ENCODE measurements around the gene PCCA.
"Not testable (repeated sequence)": the region's sequence is repeated elsewhere in the genome, so short reads cannot be mapped to it uniquely, and the experiment has no call there.

PCCA gene

DNA sequence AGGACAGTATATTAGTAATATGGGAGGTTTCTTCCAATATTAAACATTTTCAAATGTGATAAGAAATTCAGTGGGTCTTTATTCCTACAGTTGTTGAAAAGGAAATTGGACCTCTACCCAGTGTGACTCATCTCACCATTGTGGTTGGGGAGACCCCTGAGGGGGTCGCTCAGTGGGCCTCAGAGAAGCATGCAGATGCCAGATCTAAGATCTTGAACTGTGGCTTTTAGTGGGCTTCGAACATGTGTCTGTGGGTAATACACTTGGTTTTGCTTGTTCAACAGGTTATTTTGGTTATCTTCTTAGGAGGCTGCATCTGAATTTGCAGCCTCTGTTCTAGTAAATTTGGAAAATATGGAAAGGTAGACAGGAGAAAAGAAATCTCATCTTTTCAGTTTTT lies 132.3 kb downstream of the PCCA start:
- no peak overlapping the region for H2BK12ac ChIP-seq (ENCODE audit: low read length in 2 of 2)
- no peak for DNase-seq
- WGBS = 86% methylated on average over 2 of the region's 2 CpGs
- H3K4me3 ChIP-seq (ENCODE audit: insufficient read depth in 1 of 2, low read depth in 1 of 2, low read length in 2 of 2) = no peak overlapping the region
- no peak overlapping the region for H2BK120ac ChIP-seq (ENCODE audit: low read depth, low read length)
- no peaks in the 10 kb centered on the region for H3K4me1 ChIP-seq (ENCODE audit: control insufficient read depth, insufficient read depth, low read depth, low read length)
- no peaks in the 10 kb centered on the region for H3K27me3 ChIP-seq (ENCODE audit: control insufficient read depth in 1 of 2, insufficient read depth in 1 of 2, low read length in 2 of 2)
- no peak overlapping the region for H4K91ac ChIP-seq (ENCODE audit: low read length)
- no peak overlapping the region for H3K23ac ChIP-seq (ENCODE audit: low read length in 2 of 2)
- peaks cover 21% of the 10 kb centered on the region for H3K79me1 ChIP-seq (replicated peaks; ENCODE audit: low read length, poor library complexity, severe bottlenecking)
- no peak overlapping the region for H2BK15ac ChIP-seq (ENCODE audit: low read depth, poor library complexity, severe bottlenecking)
- H3K36me3 ChIP-seq (ENCODE audit: control insufficient read depth in 1 of 2, insufficient read depth in 2 of 2, low read depth in 1 of 2, low read length in 2 of 2) = peaks cover 5 to 13% of the 10 kb centered on the region in 2 experiments
- H4K8ac ChIP-seq (ENCODE audit: low read length) = no peak overlapping the region
- H3K4ac ChIP-seq (ENCODE audit: low read depth in 1 of 2, low read length in 2 of 2) = no peak overlapping the region
- H3K27ac ChIP-seq (ENCODE audit: low read length, poor library complexity, severe bottlenecking) = no peak overlapping the region
- no peaks in the 10 kb centered on the region for H3K9me3 ChIP-seq (ENCODE audit: control insufficient read depth, low read length)
- H2AFZ ChIP-seq (ENCODE audit: low read depth, low read length) = no peak overlapping the region
- no peak overlapping the region for H2BK5ac ChIP-seq (ENCODE audit: low read depth, low read length, poor library complexity, severe bottlenecking)
- no peak overlapping the region for H3K18ac ChIP-seq (ENCODE audit: low read depth in 1 of 2, low read length in 2 of 2)
- H3K9ac ChIP-seq (ENCODE audit: low read length) = no peak overlapping the region
- no peak overlapping the region for H2AK5ac ChIP-seq (ENCODE audit: low read length, severe bottlenecking)
- H3K14ac ChIP-seq (ENCODE audit: low read length in 2 of 2) = no peak overlapping the region
- H3K4me2 ChIP-seq (ENCODE audit: low read length, poor library complexity, severe bottlenecking) = no peak overlapping the region

DNA sequence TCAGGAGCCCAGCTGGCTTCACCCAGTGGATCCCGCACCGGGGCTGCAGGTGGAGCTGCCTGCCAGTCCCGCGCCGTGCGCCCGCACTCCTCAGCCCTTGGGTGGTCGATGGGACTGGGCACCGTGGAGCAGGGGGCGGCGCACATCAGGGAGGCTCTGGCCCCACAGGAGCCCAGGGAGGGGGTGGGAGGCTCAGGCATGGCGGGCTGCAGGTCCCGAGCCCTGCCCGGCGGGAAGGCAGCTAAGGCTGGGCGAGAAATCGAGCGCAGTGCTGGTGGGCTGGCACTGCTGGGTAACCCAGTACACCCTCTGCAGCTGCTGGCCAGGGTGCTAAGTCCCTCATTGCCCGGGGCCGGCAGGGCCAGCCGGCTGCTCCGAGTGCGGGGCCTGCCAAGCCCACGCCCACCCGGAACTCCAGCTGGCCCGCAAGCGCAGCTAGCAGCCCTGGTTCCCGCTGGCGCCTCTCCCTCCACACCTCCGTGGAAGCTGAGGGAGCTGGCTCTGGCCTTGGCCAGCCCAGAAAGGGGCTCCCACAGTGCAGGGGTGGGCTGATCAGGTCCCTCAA lies 135.2 kb downstream of the PCCA start:
- H4K8ac ChIP-seq (ENCODE audit: low read length); H2AFZ ChIP-seq (ENCODE audit: low read depth, low read length); H3K14ac ChIP-seq (ENCODE audit: low read length in 2 of 2); H3K18ac ChIP-seq (ENCODE audit: low read depth in 1 of 2, low read length in 2 of 2); H2BK5ac ChIP-seq (ENCODE audit: low read depth, low read length, poor library complexity, severe bottlenecking); H3K4ac ChIP-seq (ENCODE audit: low read depth in 1 of 2, low read length in 2 of 2); H2BK12ac ChIP-seq (ENCODE audit: low read length in 2 of 2); H2AK5ac ChIP-seq (ENCODE audit: low read length, severe bottlenecking); H3K4me3 ChIP-seq (ENCODE audit: insufficient read depth in 1 of 2, low read depth in 1 of 2, low read length in 2 of 2); H3K27ac ChIP-seq (ENCODE audit: low read length, poor library complexity, severe bottlenecking); H2BK120ac ChIP-seq (ENCODE audit: low read depth, low read length); H3K23ac ChIP-seq (ENCODE audit: low read length in 2 of 2); H2BK15ac ChIP-seq (ENCODE audit: low read depth, poor library complexity, severe bottlenecking); H3K4me2 ChIP-seq (ENCODE audit: low read length, poor library complexity, severe bottlenecking); H3K4me1 ChIP-seq (ENCODE audit: control insufficient read depth, insufficient read depth, low read depth, low read length); H3K9me3 ChIP-seq (ENCODE audit: control insufficient read depth, low read length); H3K36me3 ChIP-seq (ENCODE audit: control insufficient read depth in 1 of 2, insufficient read depth in 2 of 2, low read depth in 1 of 2, low read length in 2 of 2); H4K91ac ChIP-seq (ENCODE audit: low read length); DNase-seq; H3K27me3 ChIP-seq (ENCODE audit: control insufficient read depth in 1 of 2, insufficient read depth in 1 of 2, low read length in 2 of 2); H3K9ac ChIP-seq (ENCODE audit: low read length): not testable (repeated sequence)
- WGBS = 96% methylated on average over 28 of the region's 30 CpGs
- H3K79me1 ChIP-seq (replicated peaks; ENCODE audit: low read length, poor library complexity, severe bottlenecking) = peaks cover 19% of the 10 kb centered on the region

DNA sequence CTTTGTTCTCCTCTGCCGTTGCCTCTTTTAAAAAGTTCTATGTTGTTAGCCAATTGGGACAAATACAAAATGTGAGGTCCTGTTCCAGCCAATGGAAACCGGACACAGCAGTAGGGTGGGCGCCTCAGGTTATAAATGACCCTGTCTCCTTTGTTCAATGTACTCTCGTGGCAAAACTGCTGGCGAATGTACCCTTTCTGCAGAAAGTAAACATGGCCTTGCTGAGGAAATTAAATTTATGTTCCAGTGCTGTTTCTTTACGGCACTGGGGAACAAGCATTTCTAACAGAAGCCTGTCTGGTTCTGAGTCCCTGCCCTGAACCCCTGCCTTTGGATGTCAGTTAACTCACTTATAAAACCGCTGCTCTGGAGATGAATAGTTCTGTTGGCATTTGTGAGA lies 140.7 kb downstream of the PCCA start:
- DNase-seq = no peak
- Histone ChIP-seq H3K4me1 (ENCODE audit: control insufficient read depth, insufficient read depth, low read depth, low read length) (peaks cover 4% of the 10 kb centered on the region), H3K23ac (ENCODE audit: low read length in 2 of 2) (no peak overlapping the region), H3K79me1 (replicated peaks; ENCODE audit: low read length, poor library complexity, severe bottlenecking) (peaks cover 22% of the 10 kb centered on the region), H3K18ac (ENCODE audit: low read depth in 1 of 2, low read length in 2 of 2) (no peak overlapping the region), H2AFZ (ENCODE audit: low read depth, low read length) (no peak overlapping the region), H3K4ac (ENCODE audit: low read depth in 1 of 2, low read length in 2 of 2) (no peak overlapping the region), H2AK5ac (ENCODE audit: low read length, severe bottlenecking) (no peak overlapping the region), H2BK5ac (ENCODE audit: low read depth, low read length, poor library complexity, severe bottlenecking) (no peak overlapping the region), H4K8ac (ENCODE audit: low read length) (no peak overlapping the region), H2BK120ac (ENCODE audit: low read depth, low read length) (no peak overlapping the region), H3K9ac (ENCODE audit: low read length) (no peak overlapping the region), H3K9me3 (ENCODE audit: control insufficient read depth, low read length) (no peaks in the 10 kb centered on the region), H4K91ac (ENCODE audit: low read length) (no peak overlapping the region), H3K36me3 (ENCODE audit: control insufficient read depth in 1 of 2, insufficient read depth in 2 of 2, low read depth in 1 of 2, low read length in 2 of 2) (peaks cover 0 to 4% of the 10 kb centered on the region in 2 experiments), H3K14ac (ENCODE audit: low read length in 2 of 2) (no peak overlapping the region), H3K27me3 (ENCODE audit: control insufficient read depth in 1 of 2, insufficient read depth in 1 of 2, low read length in 2 of 2) (no peaks in the 10 kb centered on the region), H3K27ac (ENCODE audit: low read length, poor library complexity, severe bottlenecking) (no peak overlapping the region), H3K4me2 (ENCODE audit: low read length, poor library complexity, severe bottlenecking) (no peak overlapping the region), H2BK12ac (ENCODE audit: low read length in 2 of 2) (no peak overlapping the region), H2BK15ac (ENCODE audit: low read depth, poor library complexity, severe bottlenecking) (no peak overlapping the region), H3K4me3 (ENCODE audit: insufficient read depth in 1 of 2, low read depth in 1 of 2, low read length in 2 of 2) (no peak overlapping the region)
- WGBS = 95% methylated on average over 7 of the region's 7 CpGs

DNA sequence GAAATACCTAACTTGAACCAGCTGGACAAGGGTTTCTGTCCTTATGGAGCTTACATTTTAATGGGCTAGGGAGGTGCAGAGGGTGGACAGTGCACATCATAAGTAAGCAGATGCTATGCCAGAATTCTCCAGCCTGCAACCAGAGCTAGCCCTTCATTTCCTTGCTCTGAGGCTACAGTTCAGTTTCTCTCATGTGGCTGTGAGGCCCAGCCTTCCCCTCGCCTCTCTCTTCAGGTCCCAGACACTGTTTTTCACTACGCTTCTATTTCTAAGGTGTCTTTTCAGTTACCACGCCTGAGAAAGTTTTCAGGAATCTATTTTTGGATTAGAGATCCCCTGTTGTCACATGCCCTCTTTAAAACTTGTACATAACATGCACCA lies 141.9 kb downstream of the PCCA start:
- Histone ChIP-seq H3K4me2 (ENCODE audit: low read length, poor library complexity, severe bottlenecking) (no peak overlapping the region), H3K9me3 (ENCODE audit: control insufficient read depth, low read length) (no peaks in the 10 kb centered on the region), H3K4ac (ENCODE audit: low read depth in 1 of 2, low read length in 2 of 2) (no peak overlapping the region), H4K8ac (ENCODE audit: low read length) (no peak overlapping the region), H4K91ac (ENCODE audit: low read length) (no peak overlapping the region), H2BK5ac (ENCODE audit: low read depth, low read length, poor library complexity, severe bottlenecking) (no peak overlapping the region), H2BK15ac (ENCODE audit: low read depth, poor library complexity, severe bottlenecking) (no peak overlapping the region), H3K4me1 (ENCODE audit: control insufficient read depth, insufficient read depth, low read depth, low read length) (peaks cover 4% of the 10 kb centered on the region), H2AFZ (ENCODE audit: low read depth, low read length) (no peak overlapping the region), H2BK120ac (ENCODE audit: low read depth, low read length) (no peak overlapping the region), H3K36me3 (ENCODE audit: control insufficient read depth in 1 of 2, insufficient read depth in 2 of 2, low read depth in 1 of 2, low read length in 2 of 2) (peaks cover 0 to 4% of the 10 kb centered on the region in 2 experiments), H3K4me3 (ENCODE audit: insufficient read depth in 1 of 2, low read depth in 1 of 2, low read length in 2 of 2) (no peak overlapping the region), H3K23ac (ENCODE audit: low read length in 2 of 2) (no peak overlapping the region), H3K27me3 (ENCODE audit: control insufficient read depth in 1 of 2, insufficient read depth in 1 of 2, low read length in 2 of 2) (no peaks in the 10 kb centered on the region), H2BK12ac (ENCODE audit: low read length in 2 of 2) (no peak overlapping the region), H3K27ac (ENCODE audit: low read length, poor library complexity, severe bottlenecking) (no peak overlapping the region), H3K14ac (ENCODE audit: low read length in 2 of 2) (no peak overlapping the region), H3K9ac (ENCODE audit: low read length) (no peak overlapping the region), H3K18ac (ENCODE audit: low read depth in 1 of 2, low read length in 2 of 2) (no peak overlapping the region), H2AK5ac (ENCODE audit: low read length, severe bottlenecking) (no peak overlapping the region), H3K79me1 (replicated peaks; ENCODE audit: low read length, poor library complexity, severe bottlenecking) (peaks cover 19% of the 10 kb centered on the region)
- WGBS = 97% methylated on average over 2 of the region's 3 CpGs
- no peak for DNase-seq

All from mesenchymal stem cell (in vitro differentiated cells and primary cell).